ENCODE data around the gene DMPK. TPM values are rescaled to one million over a fixed set of nuclear protein-coding genes. Genes with fewer than 3 reads are reported as not detected.

Gene DMPK
- total and polyA plus RNA-seq, 5 donors from 2014 or later: 0.61 to 68.1 (median 1.5) TPM

GRCh38 chr19:45824531-45825262, 42.4 kb upstream of the DMPK start:
- H3K36me3 Mint-ChIP-seq: peaks cover 32% of the 10 kb centered on the region
- DNase-seq: no peak
- peak overlapping the region in 1 of 4 donors; percentile 54 for H3K4me3 Mint-ChIP-seq
- ATAC-seq (ENCODE audit: low read depth in 2 of 2): no peak
- peaks cover 49% of the 10 kb centered on the region for H3K36me3 ChIP-seq (ENCODE audit: control insufficient read depth, insufficient read depth, low read length)
- H3K27ac Mint-ChIP-seq: peak overlapping the region in 1 of 3 donors; percentile 40
- no peaks in the 10 kb centered on the region for H3K27me3 Mint-ChIP-seq
- H3K4me3 ChIP-seq (ENCODE audit: low read depth, low read length): no peak overlapping the region
- H3K4me1 Mint-ChIP-seq: peaks cover 0 to 3% (median 0%) of the 10 kb centered on the region in 4 donors
- no peaks in the 10 kb centered on the region for H3K4me1 ChIP-seq (ENCODE audit: control insufficient read depth, insufficient read depth, low read length, poor library complexity, severe bottlenecking)
- no peaks in the 10 kb centered on the region for H3K9me3 ChIP-seq (ENCODE audit: control insufficient read depth in 2 of 2, low read length in 2 of 2)
- H3K27ac ChIP-seq (ENCODE audit: insufficient read depth, low read length, poor library complexity, severe bottlenecking): no peak overlapping the region
- peaks cover 0 to 3% (median 0%) of the 10 kb centered on the region in 7 donors for H3K9me3 Mint-ChIP-seq
- H3K27me3 ChIP-seq (ENCODE audit: control insufficient read depth, insufficient read depth, low read length): no peaks in the 10 kb centered on the region

- no peak for DNase-seq
- ATAC-seq (ENCODE audit: low read depth in 2 of 2): no peak
- H3K27ac Mint-ChIP-seq: no peak overlapping the region
- H3K4me3 Mint-ChIP-seq: peak overlapping the region in 1 of 4 donors; percentile 54
- H3K27me3 ChIP-seq (ENCODE audit: control insufficient read depth, insufficient read depth, low read length): no peaks in the 10 kb centered on the region
- no peaks in the 10 kb centered on the region for H3K27me3 Mint-ChIP-seq
- peaks cover 45% of the 10 kb centered on the region for H3K36me3 ChIP-seq (ENCODE audit: control insufficient read depth, insufficient read depth, low read length)
- no peak overlapping the region for H3K4me3 ChIP-seq (ENCODE audit: low read depth, low read length)
- peaks cover 0 to 3% (median 0%) of the 10 kb centered on the region in 4 donors for H3K4me1 Mint-ChIP-seq
- H3K9me3 ChIP-seq (ENCODE audit: control insufficient read depth in 2 of 2, low read length in 2 of 2): no peaks in the 10 kb centered on the region
- H3K4me1 ChIP-seq (ENCODE audit: control insufficient read depth, insufficient read depth, low read length, poor library complexity, severe bottlenecking): no peaks in the 10 kb centered on the region
- H3K27ac ChIP-seq (ENCODE audit: insufficient read depth, low read length, poor library complexity, severe bottlenecking): no peak overlapping the region
- peaks cover 27% of the 10 kb centered on the region for H3K36me3 Mint-ChIP-seq
- H3K9me3 Mint-ChIP-seq: no peaks in the 10 kb centered on the region
Observed at GRCh38 chr19:45824041-45824471, 41.8 kb upstream of the DMPK start.

DNA sequence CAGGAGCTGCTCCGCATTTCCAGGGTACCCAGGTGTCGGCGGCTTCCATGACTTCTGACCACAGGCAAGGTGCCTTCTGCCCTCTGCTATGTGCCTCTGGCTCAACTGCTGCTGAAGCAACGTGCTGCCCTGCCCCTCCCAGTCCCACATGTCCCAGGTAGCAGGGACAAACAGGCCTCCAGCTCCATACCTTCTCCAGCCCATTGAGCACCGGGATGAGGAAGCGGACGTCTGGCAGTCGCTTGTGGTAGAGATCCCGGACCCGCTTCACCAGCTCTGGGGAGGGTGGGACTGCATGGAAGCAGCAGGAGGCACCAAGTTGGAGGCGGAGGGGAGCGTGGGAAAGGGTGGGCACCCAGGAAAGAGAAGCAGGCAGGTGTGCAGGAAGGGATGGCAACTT, 40.9 kb upstream of the DMPK start:
- Histone ChIP-seq H3K4me1 (ENCODE audit: control insufficient read depth, insufficient read depth, low read length, poor library complexity, severe bottlenecking) (no peaks in the 10 kb centered on the region), H3K4me3 (ENCODE audit: low read depth, low read length) (no peak overlapping the region), H3K9me3 (ENCODE audit: control insufficient read depth in 2 of 2, low read length in 2 of 2) (no peaks in the 10 kb centered on the region), H3K27ac (ENCODE audit: insufficient read depth, low read length, poor library complexity, severe bottlenecking) (no peak overlapping the region), H3K36me3 (ENCODE audit: control insufficient read depth, insufficient read depth, low read length) (peaks cover 37% of the 10 kb centered on the region), H3K27me3 (ENCODE audit: control insufficient read depth, insufficient read depth, low read length) (no peaks in the 10 kb centered on the region)
- no peak for DNase-seq
- Mint-ChIP-seq H3K27me3 (no peaks in the 10 kb centered on the region), H3K4me1 (peaks cover 0 to 3% (median 0%) of the 10 kb centered on the region in 4 donors), H3K4me3 (no peak overlapping the region), H3K27ac (no peak overlapping the region), H3K9me3 (no peaks in the 10 kb centered on the region), H3K36me3 (peaks cover 18% of the 10 kb centered on the region)
- no peak for ATAC-seq (ENCODE audit: low read depth in 2 of 2)

GRCh38 chr19:45822716-45823115, 40.4 kb upstream of the DMPK start:
- peaks cover 15% of the 10 kb centered on the region for H3K36me3 Mint-ChIP-seq
- Histone ChIP-seq H3K27me3 (ENCODE audit: control insufficient read depth, insufficient read depth, low read length) (no peaks in the 10 kb centered on the region), H3K4me3 (ENCODE audit: low read depth, low read length) (no peak overlapping the region), H3K9me3 (ENCODE audit: control insufficient read depth in 2 of 2, low read length in 2 of 2) (no peaks in the 10 kb centered on the region), H3K36me3 (ENCODE audit: control insufficient read depth, insufficient read depth, low read length) (peaks cover 32% of the 10 kb centered on the region), H3K27ac (ENCODE audit: insufficient read depth, low read length, poor library complexity, severe bottlenecking) (no peak overlapping the region), H3K4me1 (ENCODE audit: control insufficient read depth, insufficient read depth, low read length, poor library complexity, severe bottlenecking) (no peaks in the 10 kb centered on the region)
- no peaks in the 10 kb centered on the region for H3K27me3 Mint-ChIP-seq
- DNase-seq (no peak), ATAC-seq (ENCODE audit: low read depth in 2 of 2) (no peak)
- no peak overlapping the region for H3K27ac Mint-ChIP-seq
- no peak overlapping the region for H3K4me3 Mint-ChIP-seq
- peaks cover 0 to 3% (median 0%) of the 10 kb centered on the region in 4 donors for H3K4me1 Mint-ChIP-seq
- H3K9me3 Mint-ChIP-seq: no peaks in the 10 kb centered on the region

DNA sequence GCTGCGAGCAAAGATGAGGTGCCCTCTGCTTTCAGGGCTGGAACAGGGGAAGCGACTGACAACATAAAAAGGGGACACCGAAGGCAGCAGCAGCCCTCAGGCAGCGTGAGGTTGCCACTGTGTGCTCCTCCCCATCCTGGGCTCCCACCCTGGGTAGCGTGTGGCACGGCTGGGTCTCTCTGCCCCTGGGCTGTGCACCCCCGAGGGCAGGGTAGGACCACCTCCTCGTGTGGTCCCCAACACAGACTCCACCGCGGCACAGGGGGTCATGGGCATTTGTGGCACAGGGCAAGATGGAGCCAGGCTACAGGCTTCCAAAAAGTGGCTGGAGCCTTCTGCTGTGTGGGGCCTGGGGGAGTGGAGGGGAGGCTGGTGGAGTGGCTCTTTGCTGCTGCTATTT, 39.3 kb upstream of the DMPK start:
- H3K4me1 Mint-ChIP-seq: peaks cover 0 to 6% (median 2%) of the 10 kb centered on the region in 4 donors
- Histone ChIP-seq H3K4me1 (ENCODE audit: control insufficient read depth, insufficient read depth, low read length, poor library complexity, severe bottlenecking) (peaks cover 7% of the 10 kb centered on the region), H3K4me3 (ENCODE audit: low read depth, low read length) (no peak overlapping the region), H3K9me3 (ENCODE audit: control insufficient read depth in 2 of 2, low read length in 2 of 2) (no peaks in the 10 kb centered on the region), H3K36me3 (ENCODE audit: control insufficient read depth, insufficient read depth, low read length) (peaks cover 27% of the 10 kb centered on the region), H3K27ac (ENCODE audit: insufficient read depth, low read length, poor library complexity, severe bottlenecking) (no peak overlapping the region), H3K27me3 (ENCODE audit: control insufficient read depth, insufficient read depth, low read length) (no peaks in the 10 kb centered on the region)
- ATAC-seq (ENCODE audit: low read depth in 2 of 2): no peak
- peaks cover 15% of the 10 kb centered on the region for H3K36me3 Mint-ChIP-seq
- no peak overlapping the region for H3K27ac Mint-ChIP-seq
- H3K4me3 Mint-ChIP-seq: no peak overlapping the region
- no peak for DNase-seq
- no peaks in the 10 kb centered on the region for H3K27me3 Mint-ChIP-seq
- no peaks in the 10 kb centered on the region for H3K9me3 Mint-ChIP-seq

- H3K36me3 Mint-ChIP-seq: peaks cover 15% of the 10 kb centered on the region
- H3K4me1 Mint-ChIP-seq: peaks cover 0 to 6% (median 2%) of the 10 kb centered on the region in 4 donors
- H3K9me3 ChIP-seq (ENCODE audit: control insufficient read depth in 2 of 2, low read length in 2 of 2): no peaks in the 10 kb centered on the region
- no peak for DNase-seq
- H3K27me3 Mint-ChIP-seq: no peaks in the 10 kb centered on the region
- H3K27ac Mint-ChIP-seq: no peak overlapping the region
- peaks cover 7% of the 10 kb centered on the region for H3K4me1 ChIP-seq (ENCODE audit: control insufficient read depth, insufficient read depth, low read length, poor library complexity, severe bottlenecking)
- no peak overlapping the region for H3K27ac ChIP-seq (ENCODE audit: insufficient read depth, low read length, poor library complexity, severe bottlenecking)
- no peak overlapping the region for H3K4me3 ChIP-seq (ENCODE audit: low read depth, low read length)
- no peaks in the 10 kb centered on the region for H3K27me3 ChIP-seq (ENCODE audit: control insufficient read depth, insufficient read depth, low read length)
- no peak for ATAC-seq (ENCODE audit: low read depth in 2 of 2)
- no peak overlapping the region for H3K4me3 Mint-ChIP-seq
- peaks cover 23% of the 10 kb centered on the region for H3K36me3 ChIP-seq (ENCODE audit: control insufficient read depth, insufficient read depth, low read length)
- no peaks in the 10 kb centered on the region for H3K9me3 Mint-ChIP-seq
Observed at GRCh38 chr19:45821103-45821521, 38.8 kb upstream of the DMPK start.

- H3K36me3 ChIP-seq (ENCODE audit: control insufficient read depth, insufficient read depth, low read length): peaks cover 18% of the 10 kb centered on the region
- H3K27me3 ChIP-seq (ENCODE audit: control insufficient read depth, insufficient read depth, low read length): no peaks in the 10 kb centered on the region
- H3K9me3 ChIP-seq (ENCODE audit: control insufficient read depth in 2 of 2, low read length in 2 of 2): no peaks in the 10 kb centered on the region
- H3K27ac ChIP-seq (ENCODE audit: insufficient read depth, low read length, poor library complexity, severe bottlenecking): no peak overlapping the region
- no peaks in the 10 kb centered on the region for H3K9me3 Mint-ChIP-seq
- peaks cover 0 to 6% (median 3%) of the 10 kb centered on the region in 4 donors for H3K4me1 Mint-ChIP-seq
- no peak overlapping the region for H3K4me3 Mint-ChIP-seq
- peaks cover 13% of the 10 kb centered on the region for H3K36me3 Mint-ChIP-seq
- H3K4me3 ChIP-seq (ENCODE audit: low read depth, low read length): no peak overlapping the region
- no peak for DNase-seq
- no peak for ATAC-seq (ENCODE audit: low read depth in 2 of 2)
- H3K27ac Mint-ChIP-seq: no peak overlapping the region
- peaks cover 12% of the 10 kb centered on the region for H3K4me1 ChIP-seq (ENCODE audit: control insufficient read depth, insufficient read depth, low read length, poor library complexity, severe bottlenecking)
- no peaks in the 10 kb centered on the region for H3K27me3 Mint-ChIP-seq
Observed at GRCh38 chr19:45820413-45821102, 38.3 kb upstream of the DMPK start.
